Cardiac septum (tissue), 1 donor: ENCODE data around the gene TSGA10IP. TPM values are rescaled to one million over a fixed set of nuclear protein-coding genes. Genes with fewer than 3 reads are reported as not detected.
"Not testable (repeated sequence)": the region's sequence is repeated elsewhere in the genome, so short reads cannot be mapped to it uniquely, and the experiment has no call there.

ENCODE experiments used
- DNase-seq: peaks from one replicate; pipeline ENCODE4 v3.0.0-alpha.2; 2020; ENCODE audit warnings: low spot score
- intact Hi-C: fragments of 100-400 bp; cut with DNase I; formaldehyde crosslinking; loops from one replicate; pipeline ENCODE4 v1.14.0; 2022
- total RNA-seq: library from RNA; stranded (reverse); fragmentation: NEBNext Ultra II Directional; extraction: Animal tissue kit (Norgen Biotek cat#: 25700); gene quantifications from one replicate; pipeline ENCODE4 v1.2.1, GENCODE V29; 2021
- donor health status: DM: no; HTN: no; CAD: no.

TSGA10IP gene
- total RNA-seq, 1 donor from 2014 or later: not detected

DNA sequence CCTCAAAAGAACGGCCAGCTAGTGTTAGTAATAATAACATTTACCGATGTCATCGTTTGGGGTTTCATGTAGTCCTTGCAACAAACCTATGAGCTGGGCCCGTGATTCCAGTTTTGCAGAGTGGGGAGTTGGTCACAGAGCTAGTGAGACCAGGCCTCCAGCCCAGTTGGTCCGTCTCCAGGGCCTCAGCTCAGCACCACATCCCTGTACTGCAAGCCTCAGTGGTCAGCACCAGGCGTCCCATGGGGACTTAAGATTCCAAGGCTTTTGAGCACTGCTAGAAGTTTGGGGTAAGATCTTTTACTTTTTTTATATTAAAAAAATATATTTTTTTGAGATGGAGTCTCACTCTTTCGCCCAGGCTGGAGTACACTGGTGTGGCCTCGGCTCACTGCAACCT, 1.1 kb upstream of the TSGA10IP start:
- DNase-seq: no peak
- intact Hi-C loops: no loop called here

DNA sequence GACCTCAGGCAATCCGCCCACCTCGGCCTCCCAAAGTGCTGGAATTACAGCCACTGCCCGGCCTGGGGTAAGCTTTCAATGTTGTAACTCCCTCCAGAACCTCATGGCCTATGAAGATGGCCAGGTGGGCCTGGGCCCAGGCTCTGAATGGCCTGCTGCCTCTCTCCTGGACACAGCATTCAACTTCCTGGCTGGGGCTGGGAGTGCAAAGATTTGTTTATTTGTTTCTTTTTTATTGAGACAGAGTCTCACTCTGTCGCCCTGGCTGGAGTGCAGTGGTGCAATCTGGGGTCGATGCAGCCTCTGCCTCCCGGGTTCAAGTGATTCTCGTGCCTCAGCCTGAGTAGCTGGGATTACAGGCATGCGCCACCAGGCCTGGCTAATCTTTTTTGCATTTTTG, 513 bp upstream of the TSGA10IP start:
- DNase-seq: no peak
- intact Hi-C loops: no loop called here

DNA sequence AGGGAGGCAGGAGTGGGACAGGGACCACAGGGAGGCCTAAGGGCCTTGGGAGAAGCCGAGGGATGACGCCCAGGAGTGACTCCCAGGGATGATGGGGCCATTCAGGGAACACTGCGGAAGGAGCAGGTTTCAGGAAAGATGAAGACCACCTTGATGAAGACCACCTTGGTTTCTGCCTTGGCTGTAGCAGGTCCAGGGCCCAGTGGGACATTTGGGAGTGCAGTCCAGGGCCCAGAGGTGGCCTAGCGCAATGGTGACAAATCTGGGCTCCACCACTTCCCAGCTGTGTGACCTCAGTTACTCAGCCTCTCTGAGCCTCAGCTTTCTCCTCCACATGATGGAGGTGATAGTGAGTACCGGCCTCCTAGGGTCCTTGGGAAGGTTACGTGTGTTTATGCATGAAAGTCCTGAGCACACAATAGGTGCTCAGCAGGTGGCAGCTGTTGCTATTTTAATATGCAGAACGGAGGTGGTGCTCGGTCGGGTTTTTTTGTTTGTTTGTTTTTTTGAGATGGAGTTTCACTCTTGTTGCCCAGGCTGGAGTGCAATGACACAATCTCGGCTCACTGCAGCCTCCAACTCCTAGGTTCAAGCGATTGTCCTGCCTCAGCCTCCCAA, 770 bp downstream of the TSGA10IP start:
- intact Hi-C loops: no loop called here
- DNase-seq: no peak

DNA sequence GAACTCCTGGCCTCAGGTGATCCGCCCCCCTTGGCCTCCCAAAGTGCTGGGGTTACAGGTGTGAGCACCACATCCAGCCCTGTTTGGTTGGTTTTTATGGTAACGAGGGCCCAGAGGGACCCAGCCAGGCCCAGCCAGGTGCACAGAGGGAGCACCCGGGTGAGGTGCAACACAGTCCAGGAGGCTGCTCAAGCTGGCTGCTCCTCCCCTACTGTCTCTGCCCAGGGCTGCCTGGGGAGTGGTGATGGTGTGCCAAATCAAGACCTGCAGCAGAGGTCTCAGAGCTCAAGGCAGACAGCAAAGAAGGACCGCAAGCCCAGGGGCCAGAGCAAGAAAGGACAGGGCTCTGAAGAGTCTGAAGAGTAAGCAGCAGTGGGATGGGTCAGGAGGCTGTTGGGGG, 1.4 kb downstream of the TSGA10IP start:
- DNase-seq: no peak
- intact Hi-C loops: no loop called here

DNA sequence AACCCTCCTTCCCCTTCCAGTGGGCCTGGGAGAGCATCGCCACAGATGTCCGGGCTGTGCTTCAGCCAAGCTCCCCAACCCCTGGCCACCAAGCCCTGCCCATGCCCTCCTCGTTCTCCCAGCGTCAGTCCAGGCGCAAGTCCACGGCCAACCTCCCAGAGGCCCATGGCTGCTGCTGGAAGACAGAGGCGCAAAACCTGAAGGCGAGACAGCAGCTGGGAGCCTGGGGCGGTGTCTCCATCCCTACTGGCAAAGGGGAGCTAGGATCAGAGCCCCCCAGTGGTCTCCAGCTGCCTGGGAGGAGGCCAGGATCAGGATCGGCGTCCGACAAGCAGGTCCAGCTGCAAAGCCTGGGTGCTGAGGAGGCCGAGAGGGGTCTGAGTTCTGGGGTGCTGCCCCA, 1.9 kb downstream of the TSGA10IP start:
- intact Hi-C loops: no loop called here
- DNase-seq: no peak

DNA sequence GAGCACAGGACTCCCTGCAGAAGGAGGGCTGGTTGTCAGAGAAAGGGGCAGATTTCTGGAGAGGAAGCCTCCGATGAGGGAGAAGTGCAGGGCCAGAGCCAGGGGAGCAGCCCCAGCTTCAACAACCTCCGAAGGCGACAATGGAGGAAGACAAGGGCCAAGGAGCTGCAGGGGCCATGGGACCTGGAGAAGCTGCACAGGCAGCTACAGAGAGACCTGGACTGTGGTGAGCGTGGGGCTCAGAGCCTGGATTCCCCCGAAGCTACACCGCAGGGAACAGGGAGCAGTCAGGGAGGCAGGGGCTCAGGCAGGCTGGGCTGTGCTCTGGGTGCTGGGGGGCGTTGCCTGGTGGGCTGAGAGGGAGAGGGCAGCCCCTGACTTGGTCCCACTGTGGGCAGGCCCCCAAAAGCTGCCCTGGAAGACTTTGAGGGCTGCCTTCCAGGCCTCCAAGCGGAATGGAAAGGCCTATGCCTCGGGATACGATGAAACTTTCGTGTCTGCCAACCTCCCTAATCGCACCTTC, 2.4 kb downstream of the TSGA10IP start:
- no peak for DNase-seq
- intact Hi-C loops: no loop called here

DNA sequence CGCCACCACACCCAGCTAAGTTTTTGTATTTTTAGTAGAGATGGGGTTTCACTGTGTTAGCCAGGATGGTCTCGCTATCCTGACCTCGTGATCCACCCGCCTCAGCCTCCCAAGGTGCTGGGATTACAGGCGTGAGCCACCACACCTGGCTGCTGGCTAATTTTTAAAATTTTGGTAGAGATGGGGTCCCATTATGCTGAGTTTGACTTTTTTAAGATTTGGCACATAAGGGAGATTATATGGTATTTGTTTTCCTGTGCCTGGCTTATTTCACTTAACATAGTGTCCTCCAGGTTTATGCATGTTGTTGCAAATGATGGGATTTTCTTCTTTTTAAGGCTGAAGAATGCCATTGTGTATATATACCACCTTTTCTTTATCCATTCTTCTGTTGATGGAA, 5.4 kb downstream of the TSGA10IP start:
- DNase-seq, intact Hi-C loops: not testable (repeated sequence)

DNA sequence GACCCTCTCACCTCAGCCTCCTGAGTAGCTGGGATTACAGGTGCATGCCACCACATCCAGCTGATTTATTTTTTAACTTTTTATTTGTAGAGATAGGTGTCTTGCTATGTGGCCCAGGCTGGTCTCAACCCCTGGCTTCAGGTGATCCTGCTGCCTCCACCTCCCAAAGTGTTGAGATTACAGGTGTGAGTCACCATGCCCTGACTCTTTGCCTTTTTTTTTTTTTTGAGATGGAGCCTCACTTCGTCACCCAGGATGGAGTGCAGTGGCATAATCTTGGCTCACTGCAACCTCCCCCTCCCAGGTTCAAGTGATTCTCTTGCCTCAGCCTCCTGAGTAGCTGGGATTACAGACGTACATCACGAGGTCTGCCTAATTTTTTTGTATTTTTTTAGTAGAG, 6.4 kb downstream of the TSGA10IP start:
- intact Hi-C loops, DNase-seq: not testable (repeated sequence)

DNA sequence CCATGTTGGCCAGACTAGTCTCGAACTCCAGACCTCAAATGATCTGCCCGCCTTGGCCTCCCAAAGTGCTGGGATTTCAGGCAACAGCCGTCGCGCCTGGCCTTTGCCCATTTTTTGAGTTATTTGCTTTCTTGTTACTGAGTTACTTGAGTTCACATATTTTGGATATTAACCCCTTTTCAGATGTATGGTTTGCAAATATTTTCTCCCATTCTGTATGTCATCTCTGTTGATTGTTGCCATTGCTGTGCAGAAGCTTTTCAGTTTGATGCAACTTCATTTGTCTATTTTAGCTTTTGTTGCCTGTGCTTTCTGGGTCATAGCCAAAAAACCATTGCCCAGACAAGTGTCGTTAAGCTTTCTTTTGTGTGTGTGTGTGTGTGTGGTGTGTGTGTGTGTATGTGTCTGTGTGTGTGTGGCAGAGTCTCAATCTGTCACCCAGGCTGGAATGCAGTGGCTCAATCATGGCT, 6.8 kb downstream of the TSGA10IP start:
- intact Hi-C loops: no loop called here
- DNase-seq: no peak

DNA sequence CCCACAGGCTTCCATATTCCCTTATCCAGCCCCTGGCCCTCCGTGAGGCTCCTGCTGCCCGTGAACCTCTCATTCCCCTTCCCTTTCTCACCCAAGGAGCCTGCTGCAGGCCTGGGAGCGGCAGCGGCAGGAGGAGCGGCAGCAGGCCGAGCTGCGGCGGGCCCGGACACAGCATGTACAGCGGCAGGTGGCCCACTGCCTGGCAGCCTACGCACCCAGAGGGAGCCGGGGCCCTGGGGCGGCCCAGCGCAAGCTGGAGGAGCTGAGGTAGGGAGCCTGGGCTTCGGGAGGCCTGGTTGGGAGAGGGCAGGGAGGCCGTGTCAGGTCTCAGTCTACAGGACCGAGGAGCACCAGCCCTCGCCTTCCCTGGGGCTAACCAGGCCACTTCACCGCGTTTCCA, 8.2 kb downstream of the TSGA10IP start:
- intact Hi-C loops: no loop called here
- no peak for DNase-seq

DNA sequence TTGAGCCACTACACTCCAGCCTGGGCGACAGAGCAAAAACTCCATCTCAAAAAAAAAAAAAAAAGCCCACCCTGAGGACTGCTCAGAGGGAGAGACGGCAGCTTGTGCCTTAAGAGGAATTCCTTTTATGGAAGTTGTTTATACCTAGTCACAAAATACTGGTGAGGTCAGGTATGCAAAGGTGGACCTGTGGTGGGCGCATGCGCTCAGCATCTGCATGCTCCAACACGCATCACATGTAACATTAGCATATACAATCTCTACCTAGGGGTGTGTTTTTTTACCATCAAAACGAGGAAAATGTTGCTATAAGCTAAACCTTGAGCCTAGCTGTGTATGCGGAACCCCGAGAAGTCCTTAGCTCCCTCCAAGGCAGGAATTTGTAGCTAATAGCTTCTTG, 9.5 kb downstream of the TSGA10IP start:
- intact Hi-C loops: loop anchor here (5.0 kb wide), 1 partner anchor 308 kb away; no protein-coding TSS in a partner anchor
- DNase-seq: no peak

DNA sequence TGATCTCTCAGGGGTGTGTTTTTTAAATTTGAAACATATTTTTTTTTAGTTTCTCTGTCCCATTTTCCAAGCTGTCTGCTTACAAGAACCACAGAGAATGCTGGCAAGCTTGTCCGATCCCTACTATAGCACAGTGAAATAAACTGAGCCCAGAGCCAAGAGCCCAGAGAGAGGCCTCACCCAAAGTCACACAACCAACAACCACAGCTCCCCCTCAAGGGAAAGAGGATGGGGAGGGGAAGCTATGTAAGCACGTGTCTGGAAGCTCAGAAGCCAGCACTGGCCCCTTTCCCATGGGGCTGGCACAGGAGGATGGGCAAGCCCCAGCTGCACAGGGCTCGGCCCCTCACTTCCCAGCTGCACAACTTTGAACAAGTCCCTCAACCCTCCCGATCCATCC, 13.0 kb downstream of the TSGA10IP start:
- intact Hi-C loops: loop anchor here (5.0 kb wide), 1 partner anchor 304 kb away; no protein-coding TSS in a partner anchor
- DNase-seq: no peak

DNA sequence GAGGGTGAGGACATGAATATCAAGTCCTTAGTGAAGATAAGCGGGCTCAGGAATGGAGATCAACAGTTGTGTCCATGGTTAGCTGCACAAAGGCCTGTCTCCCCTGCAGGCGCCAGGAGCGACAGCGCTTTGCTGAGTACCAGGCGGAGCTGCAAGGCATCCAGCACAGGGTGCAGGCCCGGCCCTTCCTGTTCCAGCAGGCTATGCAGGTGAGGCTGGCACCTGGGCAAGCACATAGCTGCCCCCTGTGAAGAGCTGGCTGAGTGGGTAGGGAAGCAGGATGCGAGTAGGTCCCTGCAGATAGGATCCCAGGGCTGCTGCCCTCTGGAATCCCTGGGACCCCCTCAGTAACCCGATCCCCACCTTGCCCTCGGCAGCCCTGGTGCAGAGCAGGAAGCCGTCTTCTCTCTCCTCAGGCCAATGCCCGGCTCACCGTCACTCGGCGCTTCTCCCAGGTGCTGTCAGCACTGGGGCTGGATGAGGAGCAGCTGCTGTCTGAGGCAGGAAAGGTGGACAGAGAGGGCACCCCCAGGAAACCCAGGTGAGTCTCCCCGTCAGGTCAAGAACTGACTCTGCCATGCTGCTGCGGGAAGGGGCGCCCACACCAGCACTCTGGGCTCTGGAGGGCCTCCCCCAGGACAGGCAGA, 13.6 kb downstream of the TSGA10IP start:
- no peak for DNase-seq
- intact Hi-C loops: loop anchor here (5.0 kb wide), 1 partner anchor 303 kb away; no protein-coding TSS in a partner anchor

DNA sequence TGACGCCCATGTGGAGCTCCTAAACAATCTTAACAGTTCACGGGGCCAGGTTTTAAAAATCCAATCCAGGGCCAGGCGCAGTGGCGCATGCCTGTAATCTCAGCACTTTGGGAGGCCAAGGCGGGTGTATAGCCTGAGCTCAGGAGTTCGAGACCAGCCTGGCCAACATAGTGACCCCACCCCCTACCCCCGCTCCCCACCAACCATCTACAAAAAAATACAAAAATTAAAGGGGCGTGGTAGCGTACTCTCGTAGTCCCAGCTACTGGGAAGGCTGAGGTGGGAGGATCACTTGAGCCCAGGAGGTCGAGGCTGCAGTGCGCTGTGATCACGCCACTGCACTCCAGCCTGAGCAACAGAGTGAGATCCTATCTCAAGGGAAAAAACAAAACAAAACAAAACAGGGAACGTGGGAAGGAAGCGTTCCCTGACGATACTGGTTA, 15.6 kb downstream of the TSGA10IP start:
- DNase-seq: no peak
- intact Hi-C loops: loop anchor here (1.0 to 2.0 kb wide), 4 partner anchors 41 to 91 kb away; partner anchors contain the start of genes BANF1, C11orf68, DRAP1 and EIF1AD

DNA sequence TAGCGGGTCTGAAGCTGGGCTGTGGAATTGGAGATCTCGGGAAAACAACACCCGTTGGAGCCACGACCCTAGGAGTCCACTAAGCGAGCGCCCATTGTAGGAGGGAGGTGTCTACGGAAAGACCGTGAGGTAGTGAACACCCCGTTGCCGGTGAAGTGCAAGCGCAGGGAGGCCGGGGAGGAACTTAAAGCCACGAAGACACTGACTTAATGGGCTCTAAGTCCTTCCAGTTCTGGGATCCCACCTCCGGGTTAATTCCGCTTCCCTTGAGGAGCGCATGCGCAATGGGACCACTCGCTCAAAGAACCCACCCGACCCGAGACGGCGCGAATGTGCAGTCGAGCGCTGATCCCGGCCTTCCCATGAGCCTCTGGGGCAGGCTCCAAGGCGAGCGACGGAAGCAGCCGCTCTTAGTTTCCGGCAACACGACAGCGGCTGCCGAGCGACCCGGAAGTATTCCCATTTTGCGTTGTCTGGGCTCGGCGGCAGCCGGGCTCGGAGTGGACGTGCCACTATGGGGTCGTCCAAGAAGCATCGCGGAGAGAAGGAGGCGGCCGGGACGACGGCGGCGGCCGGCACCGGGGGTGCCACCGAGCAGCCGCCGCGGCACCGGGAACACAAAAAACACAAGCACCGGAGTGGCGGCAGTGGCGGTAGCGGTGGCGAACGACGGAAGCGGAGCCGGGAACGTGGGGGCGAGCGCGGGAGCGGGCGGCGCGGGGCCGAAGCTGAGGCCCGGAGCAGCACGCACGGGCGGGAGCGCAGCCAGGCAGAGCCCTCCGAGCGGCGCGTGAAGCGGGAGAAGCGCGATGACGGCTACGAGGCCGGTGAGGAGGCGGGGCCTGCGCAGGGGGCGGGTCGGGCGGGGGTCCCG, 16.2 kb downstream of the TSGA10IP start, which contains the start of gene SART1:
Gene SART1 (plus strand): TSS at position 468 of the 874 bp plus-strand sequence. CDS start 47 bp downstream, at position 515.
- peak; percentile 99 for DNase-seq
- intact Hi-C loops: loop anchor here (1.0 to 2.0 kb wide), 4 partner anchors 41 to 91 kb away; partner anchors contain the start of genes BANF1, C11orf68, DRAP1 and EIF1AD

DNA sequence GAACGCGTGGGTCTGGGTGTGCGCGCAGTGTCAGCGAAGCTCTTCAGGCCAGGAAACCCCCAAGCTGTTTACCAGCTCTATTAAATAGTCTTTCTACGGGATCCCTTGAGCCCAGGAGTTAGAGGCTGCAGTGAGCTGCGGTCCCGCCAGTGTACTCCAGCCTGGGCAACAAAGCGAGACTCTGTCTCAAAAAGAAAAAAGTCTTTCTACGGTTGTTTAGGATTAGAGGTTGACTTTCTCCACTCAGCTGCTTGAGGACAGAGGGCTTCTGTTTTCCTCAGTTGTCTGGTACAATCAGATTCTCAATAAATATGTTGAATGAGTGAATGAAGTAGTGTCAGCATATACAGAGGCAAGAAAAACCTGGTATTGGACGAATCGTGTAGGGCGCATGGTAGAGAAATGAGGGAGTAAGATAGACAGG, 16.9 kb downstream of the TSGA10IP start:
- intact Hi-C loops: no loop called here
- no peak for DNase-seq

DNA sequence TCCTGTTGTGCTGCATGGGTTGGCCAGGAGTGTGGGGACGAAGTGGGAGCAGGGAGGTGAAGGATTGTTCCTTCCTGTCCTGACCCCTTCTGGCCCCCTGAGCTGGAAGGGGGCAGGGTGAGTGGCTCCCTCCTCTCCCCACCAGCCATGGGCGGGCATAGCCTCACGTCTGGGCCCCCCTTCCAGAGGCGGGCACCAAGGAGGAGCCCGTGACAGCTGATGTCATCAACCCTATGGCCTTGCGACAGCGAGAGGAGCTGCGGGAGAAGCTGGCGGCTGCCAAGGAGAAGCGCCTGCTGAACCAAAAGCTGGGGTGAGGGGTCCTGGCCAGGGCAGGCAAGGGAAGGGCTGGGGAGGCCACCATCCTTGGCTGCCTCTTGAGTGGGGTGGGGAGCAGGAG, 19.6 kb downstream of the TSGA10IP start:
- intact Hi-C loops: no loop called here
- DNase-seq: no peak

DNA sequence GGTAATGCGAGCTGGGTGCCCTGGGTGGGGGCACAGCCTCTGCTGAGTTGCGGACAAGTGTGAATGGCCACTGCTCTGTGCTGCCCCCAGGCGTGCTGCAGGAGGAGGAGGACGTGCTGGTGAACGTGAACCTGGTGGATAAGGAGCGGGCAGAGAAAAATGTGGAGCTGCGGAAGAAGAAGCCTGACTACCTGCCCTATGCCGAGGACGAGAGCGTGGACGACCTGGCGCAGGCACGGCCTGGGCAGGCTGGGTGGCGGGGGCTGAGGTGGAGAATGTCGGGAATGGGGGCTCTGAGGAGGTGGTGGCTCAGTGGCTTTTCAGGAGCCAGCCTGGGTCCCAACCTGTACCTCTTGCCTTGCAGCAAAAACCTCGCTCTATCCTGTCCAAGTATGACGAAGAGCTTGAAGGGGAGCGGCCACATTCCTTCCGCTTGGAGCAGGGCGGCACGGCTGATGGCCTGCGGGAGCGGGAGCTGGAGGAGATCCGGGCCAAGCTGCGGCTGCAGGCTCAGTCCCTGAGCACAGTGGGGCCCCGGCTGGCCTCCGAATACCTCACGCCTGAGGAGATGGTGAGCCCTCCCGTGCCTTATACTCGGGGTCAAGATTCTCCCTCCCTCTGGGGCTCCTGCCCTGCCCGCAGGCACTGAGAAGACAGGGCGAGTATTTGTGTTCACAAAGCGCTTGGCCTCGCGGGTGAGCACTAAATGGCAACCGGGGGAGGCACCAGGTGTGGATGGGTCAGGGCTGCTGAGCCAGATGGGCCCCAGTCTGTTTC, 20.9 kb downstream of the TSGA10IP start:
- intact Hi-C loops: no loop called here
- DNase-seq: no peak
